Thyroid gland (tissue), 4 donors: Measurements from ENCODE around the gene FOXD2.

Source experiments
- CTCF ChIP-seq, 6 experiments: fragments of 200-600 bp in 3 of 6; fragments of 450-650 bp in 3 of 6; sonication (generic) in 3 of 6; IDR thresholded peaks; one replicate each; pipeline ENCODE4 v1.5.1; 2016 to 2019; ENCODE audit warnings: antibody characterized with exemption in 6 of 6, mild to moderate bottlenecking in 2 of 6, inconsistent platforms in 1 of 6, moderate library complexity in 1 of 6
- POLR2A ChIP-seq, 2 donors: fragments of 450-650 bp; IDR thresholded peaks; one replicate each; pipeline ENCODE4 v1.6.1; 2017; ENCODE audit warnings: antibody characterized with exemption in 2 of 2, mild to moderate bottlenecking in 2 of 2, moderate library complexity in 1 of 2

GRCh38 chr1:47417170-47418044 is 20.4 kb upstream of the FOXD2 start:
- TF ChIP-seq CTCF (IDR thresholded peaks at IDR 0.05) (no peak), POLR2A (IDR thresholded peaks at IDR 0.05) (no peak)
